A549 (cell line): ENCODE results near the gene THBS2. TPM values are rescaled to one million over a fixed set of nuclear protein-coding genes. Genes with fewer than 3 reads are reported as not detected.

Experiments
- ATAC-seq, 2 experiments: fragments of 200-7000 bp in 1 of 2; fragments of >200 bp in 1 of 2; cut with Nextera tagmentation in 1 of 2; cut with Tn5 transposase in 1 of 2; 3 replicates each; pipeline versions ENCODE4 v1.8.0 to v1.9.1; 2018 to 2020; ENCODE audit warnings: mild to moderate bottlenecking in 1 of 2, moderate library complexity in 1 of 2
- CTCF ChIA-PET: fragments of 300-600 bp; sonication (Branson Sonifier 250); formaldehyde crosslinking; extraction: SDS; loops from one replicate; lab custom pipeline; 2021; ENCODE audit warnings: antibody characterized with exemption, inconsistent platforms; lab: Yijun Ruan, JAX
- POLR2A ChIA-PET: fragments of 350-600 bp; formaldehyde crosslinking; extraction: SDS; loops from one replicate; lab custom pipeline; 2021; ENCODE audit warnings: antibody characterized with exemption, inconsistent platforms; lab: Yijun Ruan, JAX
- DNase-seq, 2 experiments: peaks; one replicate each; pipeline versions ENCODE4 v3.0.0 to v3.0.0-alpha.2; 2011 to 2016; ENCODE audit warnings: low read depth in 1 of 2, low spot score in 1 of 2
- FAIRE-seq: peaks from 2 replicates; lab custom pipeline; 2011; peaks lifted over from hg19 to GRCh38; lab: Jason Lieb, UNC
- H3K27ac ChIP-seq, 2 experiments: fragments of >200 bp; sonication (Bioruptor Twin); formaldehyde crosslinking; 3 replicates each; pipeline ENCODE4 v1.5.1; 2016 to 2017
- H3K4me1 ChIP-seq: fragments of >200 bp; sonication (Bioruptor Twin); formaldehyde crosslinking; 3 replicates; pipeline ENCODE4 v1.6.1; 2016
- H3K4me2 ChIP-seq: fragments of >200 bp; sonication (Bioruptor Twin); formaldehyde crosslinking; 3 replicates; pipeline ENCODE4 v1.6.1; 2016
- H3K4me3 ChIP-seq: fragments of >200 bp; sonication (Bioruptor Twin); formaldehyde crosslinking; 3 replicates; pipeline ENCODE4 v1.5.1; 2016
- H3K9me3 ChIP-seq: fragments of >200 bp; sonication (Bioruptor Twin); formaldehyde crosslinking; 3 replicates; pipeline ENCODE4 v1.6.1; 2016
- BHLHE40 ChIP-seq: IDR thresholded peaks from 2 replicates; pipeline ENCODE4 v1.6.1; 2012; ENCODE audit warnings: low read depth, low read length, inconsistent platforms
- CEBPB ChIP-seq, 2 experiments: fragments of >200 bp in 1 of 2; sonication (Bioruptor Twin) in 1 of 2; formaldehyde crosslinking in 1 of 2; IDR thresholded peaks; 2 replicates each; pipeline ENCODE4 v1.6.1; 2012 to 2016
- EHF ChIP-seq: fragments of 250-450 bp; sonication (Bioruptor Pico); IDR thresholded peaks from 2 replicates; pipeline ENCODE4 v1.5.0; 2020; ENCODE audit warnings: mild to moderate bottlenecking
- ESRRA ChIP-seq: fragments of 150-350 bp; IDR thresholded peaks from 2 replicates; pipeline ENCODE4 v1.6.1; 2014; ENCODE audit warnings: mild to moderate bottlenecking, low read length, borderline replicate concordance
- FOSB ChIP-seq: fragments of 250-450 bp; sonication (Bioruptor Pico); IDR thresholded peaks from 2 replicates; pipeline ENCODE4 v1.5.0; 2020; ENCODE audit warnings: mild to moderate bottlenecking, moderate library complexity
- FOXS1 ChIP-seq: fragments of 250-450 bp; sonication (Bioruptor Pico); IDR thresholded peaks from 2 replicates; pipeline ENCODE4 v1.5.0; 2020; ENCODE audit warnings: mild to moderate bottlenecking, moderate library complexity
- GATA3 ChIP-seq: IDR thresholded peaks from 2 replicates; pipeline ENCODE4 v1.6.1; 2012; ENCODE audit warnings: borderline replicate concordance
- HDAC2 ChIP-seq: fragments of 200-600 bp; sonication (generic); IDR thresholded peaks from 2 replicates; pipeline ENCODE4 v1.6.1; 2016
- HOXB5 ChIP-seq: fragments of 250-450 bp; sonication (Bioruptor Pico); IDR thresholded peaks from 2 replicates; pipeline ENCODE4 v1.5.0; 2020; ENCODE audit warnings: mild to moderate bottlenecking, moderate library complexity
- JUN ChIP-seq, 2 experiments: fragments of >200 bp; sonication (Bioruptor Twin); formaldehyde crosslinking; IDR thresholded peaks; 2 replicates in 1 of 2; 3 replicates in 1 of 2; pipeline ENCODE4 v1.6.1; 2016 to 2017
- JUNB ChIP-seq: fragments of >200 bp; sonication (Bioruptor Twin); formaldehyde crosslinking; IDR thresholded peaks from 2 replicates; pipeline ENCODE4 v1.6.1; 2016
- KDM1A ChIP-seq: fragments of 200-600 bp; sonication (generic); IDR thresholded peaks from 2 replicates; pipeline ENCODE4 v1.6.1; 2016; ENCODE audit warnings: low read depth, mild to moderate bottlenecking
- KDM5A ChIP-seq: fragments of 200-600 bp; sonication (generic); IDR thresholded peaks from 2 replicates; pipeline ENCODE4 v1.6.1; 2016; ENCODE audit warnings: antibody characterized with exemption, mild to moderate bottlenecking
- MAFK ChIP-seq: fragments of 450-650 bp; IDR thresholded peaks from 2 replicates; pipeline ENCODE4 v1.6.1; 2014; ENCODE audit not compliant: partially characterized antibody
- MAZ ChIP-seq: fragments of 150-350 bp; IDR thresholded peaks from 2 replicates; pipeline ENCODE4 v1.6.1; 2014; ENCODE audit warnings: antibody characterized with exemption, low read depth, low read length, borderline replicate concordance
- MYC ChIP-seq: IDR thresholded peaks from 2 replicates; pipeline ENCODE4 v1.6.1; 2012; ENCODE audit warnings: mild to moderate bottlenecking, inconsistent platforms, low read length, improper control_type of control experiment, borderline replicate concordance
- NR3C1 ChIP-seq: fragments of >200 bp; sonication (Bioruptor Twin); formaldehyde crosslinking; IDR thresholded peaks from 3 replicates; pipeline ENCODE4 v1.6.1; 2017
- RAD21 ChIP-seq, 2 experiments: fragments of >200 bp in 1 of 2; sonication (Bioruptor Twin) in 1 of 2; formaldehyde crosslinking in 1 of 2; IDR thresholded peaks in 1 of 2; conservative IDR thresholded peaks in 1 of 2; 2 replicates in 1 of 2; 3 replicates in 1 of 2; pipeline ENCODE4 v1.6.1; 2012 to 2018; ENCODE audit warnings: inconsistent platforms in 1 of 2
- RARB ChIP-seq: fragments of 250-450 bp; sonication (Bioruptor Pico); IDR thresholded peaks from 2 replicates; pipeline ENCODE4 v1.8.0; 2021; ENCODE audit warnings: mild to moderate bottlenecking, moderate library complexity
- RFX5 ChIP-seq: fragments of 450-650 bp; IDR thresholded peaks from 2 replicates; pipeline ENCODE4 v1.7.1; 2014; ENCODE audit warnings: antibody characterized with exemption, mild to moderate bottlenecking, moderate library complexity
- SMC3 ChIP-seq: fragments of >200 bp; sonication (Bioruptor Twin); formaldehyde crosslinking; IDR thresholded peaks from 3 replicates; pipeline ENCODE4 v1.6.1; 2018; ENCODE audit warnings: inconsistent platforms
- TFCP2L1 ChIP-seq: fragments of 250-450 bp; sonication (Bioruptor Pico); IDR thresholded peaks from 2 replicates; pipeline ENCODE4 v1.5.0; 2021; ENCODE audit warnings: mild to moderate bottlenecking
- ZSCAN20 ChIP-seq: fragments of 250-450 bp; sonication (Bioruptor Pico); IDR thresholded peaks from 2 replicates; pipeline ENCODE4 v1.8.0; 2022; ENCODE audit warnings: mild to moderate bottlenecking, moderate library complexity
- WGBS: methylation state at CpG from one replicate; pipeline ENCODE4 v1.1.6; 2017; ENCODE audit errors: missing lambda C conversion rate; 5-methylcytosine and 5-hydroxymethylcytosine counted together
- polyA plus RNA-seq, 4 experiments: library from polyadenylated mRNA; depleted of rRNA in 3 of 4; stranded (reverse); fragments of >200 nt; fragmentation: RNase III in 1 of 4; extraction: RNeasy Plus Mini Kit Qiagen cat#74134 plus additional on column Dnase treatment in 1 of 4; gene quantifications; 2 replicates in 3 of 4; 3 replicates in 1 of 4; pipeline ENCODE4 v1.2.3, GENCODE V29; 2011 to 2017
- TF ChIP-seq, protein P1 (sequence below): fragments of 250-450 bp; sonication (Bioruptor Pico); IDR thresholded peaks from 2 replicates; pipeline ENCODE4 v1.5.0; 2020; ENCODE audit warnings: low read depth, mild to moderate bottlenecking, moderate library complexity
- TF ChIP-seq, protein P2 (sequence below): fragments of >200 bp; sonication (Bioruptor Twin); formaldehyde crosslinking; IDR thresholded peaks from 2 replicates; pipeline ENCODE4 v1.6.1; 2016
- TF ChIP-seq, protein P3 (sequence below): IDR thresholded peaks from 2 replicates; pipeline ENCODE4 v1.6.1; 2012
- TF ChIP-seq, protein P4 (sequence below): IDR thresholded peaks from 2 replicates; pipeline ENCODE4 v1.6.1; 2012; ENCODE audit warnings: low read depth, borderline replicate concordance

Gene THBS2
- polyA plus RNA-seq, 2 of the 4 experiments (the other 2 are of a cell fraction), result 0.01 to 0.06 TPM

DNA sequence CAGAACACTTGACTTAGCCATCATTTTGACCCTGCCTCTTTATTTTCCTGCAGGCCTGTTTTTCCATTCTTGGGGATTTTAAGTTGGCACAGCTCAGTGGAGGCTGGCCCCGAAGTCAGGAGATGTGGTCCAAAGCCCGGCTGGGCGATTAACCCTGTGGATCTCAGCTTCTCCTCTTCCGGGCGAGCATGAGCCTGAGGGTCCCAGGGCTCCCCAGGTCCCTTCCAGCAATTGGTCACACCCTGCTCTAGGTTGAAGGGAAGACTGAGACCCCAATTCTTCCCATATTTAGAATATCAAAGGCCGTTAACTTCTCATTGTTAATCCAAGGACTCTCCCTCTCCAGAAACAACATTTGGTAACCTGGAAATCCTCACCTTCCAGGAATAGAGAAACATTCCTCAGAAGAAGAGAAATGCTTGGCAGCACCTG, 2.3 kb downstream of the THBS2 start:
- POLR2A ChIA-PET, result no interaction called here
- Histone ChIP-seq H3K4me2 (no peak overlapping the region), H3K4me3 (no peak overlapping the region)
- ATAC-seq, result no peak
- no peak for TF ChIP-seq ZSCAN20 (CRISPR knock-in tag)
- TF ChIP-seq KDM1A, result no peak
- TF ChIP-seq NR3C1, result no peak
- TF ChIP-seq, protein P1, sequence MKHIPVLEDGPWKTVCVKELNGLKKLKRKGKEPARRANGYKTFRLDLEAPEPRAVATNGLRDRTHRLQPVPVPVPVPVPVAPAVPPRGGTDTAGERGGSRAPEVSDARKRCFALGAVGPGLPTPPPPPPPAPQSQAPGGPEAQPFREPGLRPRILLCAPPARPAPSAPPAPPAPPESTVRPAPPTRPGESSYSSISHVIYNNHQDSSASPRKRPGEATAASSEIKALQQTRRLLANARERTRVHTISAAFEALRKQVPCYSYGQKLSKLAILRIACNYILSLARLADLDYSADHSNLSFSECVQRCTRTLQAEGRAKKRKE (CRISPR knock-in tag), result no peak
- TF ChIP-seq KDM5A, result no peak
- no peak for TF ChIP-seq EHF (CRISPR knock-in tag)
- no peak for TF ChIP-seq FOSB (CRISPR knock-in tag)
- no peak for TF ChIP-seq TFCP2L1 (CRISPR knock-in tag)
- TF ChIP-seq JUNB, result no peak
- TF ChIP-seq FOXS1 (CRISPR knock-in tag), result no peak
- TF ChIP-seq HOXB5 (CRISPR knock-in tag), result no peak
- TF ChIP-seq SMC3, result no peak
- no peak for TF ChIP-seq MAFK
- no peak for TF ChIP-seq GATA3
- no peak for TF ChIP-seq RARB
- TF ChIP-seq, protein P2, sequence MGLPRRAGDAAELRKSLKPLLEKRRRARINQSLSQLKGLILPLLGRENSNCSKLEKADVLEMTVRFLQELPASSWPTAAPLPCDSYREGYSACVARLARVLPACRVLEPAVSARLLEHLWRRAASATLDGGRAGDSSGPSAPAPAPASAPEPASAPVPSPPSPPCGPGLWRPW, result no peak
- no peak for TF ChIP-seq RAD21 (conservative IDR thresholded peaks at IDR 0.05 in 1 of 2, IDR thresholded peaks at IDR 0.05 in 1 of 2)
- no peak for TF ChIP-seq MYC
- no peak for TF ChIP-seq RFX5
- TF ChIP-seq, all 56 proteins: peak for 0
- H3K9me3 ChIP-seq, result no peaks in the 10 kb centered on the region
- 59% methylated on average over 5 of the region's 6 CpGs for WGBS
- FAIRE-seq, result no peak
- CTCF ChIA-PET, result no interaction called here
- DNase-seq, result no peak
- no peaks in the 10 kb centered on the region for H3K4me1 ChIP-seq
- H3K27ac ChIP-seq, result no peak overlapping the region

DNA sequence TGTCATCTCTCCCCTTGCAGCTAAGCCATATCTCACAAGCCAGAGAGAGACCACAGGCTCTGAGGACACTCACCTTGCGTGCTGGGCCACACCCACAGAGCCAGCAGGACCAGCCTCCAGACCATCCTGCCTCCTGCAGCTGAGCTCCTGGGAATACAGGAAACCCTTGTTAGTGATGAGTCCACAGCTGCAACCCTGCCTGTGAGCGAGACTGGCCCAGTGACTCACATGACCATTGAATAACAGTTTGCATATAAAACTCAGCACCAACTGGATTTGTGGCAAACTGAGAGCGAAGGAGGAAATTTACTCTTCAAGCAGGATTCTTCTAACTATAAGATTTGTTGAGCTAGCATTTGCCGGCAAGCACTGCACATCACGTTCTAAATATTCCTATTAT, 3.0 kb downstream of the THBS2 start:
- H3K4me3 ChIP-seq, result no peak overlapping the region
- ChIA-PET POLR2A (no interaction called here), CTCF (interaction anchor here (1.1 kb wide), 1 partner anchor 14 kb away, joined by 3 read pairs; no protein-coding TSS in a partner anchor)
- DNase-seq, result peak; percentile 2 to 16
- H3K4me1 ChIP-seq, result no peaks in the 10 kb centered on the region
- no peaks in the 10 kb centered on the region for H3K9me3 ChIP-seq
- no peak for FAIRE-seq
- TF ChIP-seq JUN (IDR thresholded peaks at IDR 0.05) (no peak), BHLHE40 (no peak), FOSB (CRISPR knock-in tag) (no peak), CEBPB (IDR thresholded peaks at IDR 0.05) (no peak), ZSCAN20 (CRISPR knock-in tag) (no peak), MYC (no peak), HDAC2 (no peak), ESRRA (no peak), RFX5 (no peak), MAZ (no peak)
- TF ChIP-seq, protein P3, sequence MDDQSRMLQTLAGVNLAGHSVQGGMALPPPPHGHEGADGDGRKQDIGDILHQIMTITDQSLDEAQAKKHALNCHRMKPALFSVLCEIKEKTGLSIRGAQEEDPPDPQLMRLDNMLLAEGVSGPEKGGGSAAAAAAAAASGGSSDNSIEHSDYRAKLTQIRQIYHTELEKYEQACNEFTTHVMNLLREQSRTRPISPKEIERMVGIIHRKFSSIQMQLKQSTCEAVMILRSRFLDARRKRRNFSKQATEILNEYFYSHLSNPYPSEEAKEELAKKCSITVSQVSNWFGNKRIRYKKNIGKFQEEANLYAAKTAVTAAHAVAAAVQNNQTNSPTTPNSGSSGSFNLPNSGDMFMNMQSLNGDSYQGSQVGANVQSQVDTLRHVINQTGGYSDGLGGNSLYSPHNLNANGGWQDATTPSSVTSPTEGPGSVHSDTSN, result no peak
- TF ChIP-seq, protein P2, result no peak
- TF ChIP-seq, protein P4, sequence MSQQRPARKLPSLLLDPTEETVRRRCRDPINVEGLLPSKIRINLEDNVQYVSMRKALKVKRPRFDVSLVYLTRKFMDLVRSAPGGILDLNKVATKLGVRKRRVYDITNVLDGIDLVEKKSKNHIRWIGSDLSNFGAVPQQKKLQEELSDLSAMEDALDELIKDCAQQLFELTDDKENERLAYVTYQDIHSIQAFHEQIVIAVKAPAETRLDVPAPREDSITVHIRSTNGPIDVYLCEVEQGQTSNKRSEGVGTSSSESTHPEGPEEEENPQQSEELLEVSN, result no peak
- TF ChIP-seq, protein P1 (CRISPR knock-in tag), result no peak
- 53% methylated on average over 4 of the region's 5 CpGs for WGBS
- no peak overlapping the region for H3K4me2 ChIP-seq
- ATAC-seq, result peak; percentile 33 to 62; a peak in 3 of 6 replicates
- H3K27ac ChIP-seq, result no peak overlapping the region
